Kidney epithelial cell (primary cell): Measurements from ENCODE around the gene AQP10. TPM values are rescaled to one million over a fixed set of nuclear protein-coding genes. Genes with fewer than 3 reads are reported as not detected.

Experiments
- DNase-seq: peaks from one replicate; pipeline ENCODE4 v3.0.0-alpha.2; 2010; ENCODE audit warnings: low read depth
- H3K27me3 ChIP-seq: 2 replicates; pipeline ENCODE4 v1.6.0; 2011; ENCODE audit warnings: low read length; ENCODE audit not compliant: control insufficient read depth, insufficient read depth
- H3K36me3 ChIP-seq: 2 replicates; pipeline ENCODE4 v1.5.1; 2011; ENCODE audit warnings: low read length; ENCODE audit not compliant: control insufficient read depth, insufficient read depth
- H3K4me3 ChIP-seq: 2 replicates; pipeline ENCODE4 v1.5.1; 2011; ENCODE audit warnings: low read depth, mild to moderate bottlenecking, control low read depth, low read length
- CTCF ChIP-seq: IDR thresholded peaks from 2 replicates; pipeline ENCODE4 v1.5.1; 2011; ENCODE audit warnings: mild to moderate bottlenecking, moderate library complexity, low read length, control low read depth, inconsistent platforms; ENCODE audit not compliant: insufficient read depth, poor library complexity, severe bottlenecking
- total RNA-seq: library from RNA; depleted of rRNA; stranded (reverse); fragments of >200 nt; gene quantifications from 2 replicates; pipeline ENCODE4 v1.2.3, GENCODE V29; 2015

AQP10 gene
- total RNA-seq, 1 donor from 2014 or later: not detected

DNA sequence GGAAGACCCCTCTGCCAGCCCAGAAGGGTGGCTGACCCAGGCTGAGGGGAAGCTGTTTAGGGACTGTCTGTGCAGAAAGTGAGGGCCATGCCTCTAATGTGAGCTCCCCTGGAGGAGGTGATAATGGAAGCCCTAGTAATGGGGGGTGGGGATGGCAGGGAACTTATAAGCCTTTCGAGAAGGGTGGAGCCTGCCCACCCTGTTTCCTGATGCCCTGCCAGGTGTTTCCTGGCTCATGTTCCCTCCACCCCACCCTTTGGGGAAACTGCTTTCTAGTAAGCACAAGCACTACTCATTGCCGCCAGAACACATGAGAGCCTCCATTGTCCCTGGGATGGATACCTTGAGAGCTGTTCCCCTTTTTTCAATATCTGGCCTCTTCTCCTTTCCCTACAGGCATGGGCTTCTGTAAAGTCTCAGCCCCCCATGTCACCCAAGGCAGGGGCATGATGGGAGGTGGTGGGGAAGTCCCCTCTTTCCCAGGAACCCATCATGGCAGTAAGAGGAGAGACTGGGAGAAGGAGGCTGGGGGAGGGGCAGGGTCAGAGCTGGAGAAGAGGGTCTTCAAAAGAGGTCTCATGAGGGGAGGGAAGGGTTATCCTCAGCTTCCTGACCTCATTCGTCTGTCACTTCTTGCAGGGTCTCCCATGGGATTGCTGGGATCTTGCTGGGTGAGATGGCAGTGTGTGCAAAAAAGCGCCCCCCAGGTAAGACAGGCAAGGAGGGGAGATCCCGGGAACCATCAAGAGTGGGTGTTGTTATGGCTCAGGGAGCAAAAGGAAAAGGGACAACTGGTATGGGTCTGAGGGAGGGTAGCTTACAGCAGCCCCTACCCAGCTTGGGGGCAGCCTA lies 6.8 kb downstream of the AQP10 start:
- Histone ChIP-seq H3K4me3 (peak overlapping the region; percentile 32), H3K36me3 (peaks cover 1% of the 10 kb centered on the region), H3K27me3 (peaks cover 10% of the 10 kb centered on the region)
- DNase-seq: no peak
- TF ChIP-seq CTCF: no peak

- no peak for TF ChIP-seq CTCF
- DNase-seq: no peak
Observed at GRCh38 chr1:154328318-154329151, 7.6 kb downstream of the AQP10 start.

GRCh38 chr1:154329152-154329521 lies 8.2 kb downstream of the AQP10 start:
- no peak for DNase-seq
- Histone ChIP-seq H3K27me3 (no peaks in the 10 kb centered on the region), H3K4me3 (no peak overlapping the region), H3K36me3 (peaks cover 1% of the 10 kb centered on the region)
- peak; percentile 25 for TF ChIP-seq CTCF

More at GRCh38 chr1:154328318-154329151, 7.6 kb downstream of the AQP10 start:
- H3K4me3 ChIP-seq: peak overlapping the region; percentile 32
- H3K36me3 ChIP-seq: peaks cover 1% of the 10 kb centered on the region
- peaks cover 1% of the 10 kb centered on the region for H3K27me3 ChIP-seq

DNA sequence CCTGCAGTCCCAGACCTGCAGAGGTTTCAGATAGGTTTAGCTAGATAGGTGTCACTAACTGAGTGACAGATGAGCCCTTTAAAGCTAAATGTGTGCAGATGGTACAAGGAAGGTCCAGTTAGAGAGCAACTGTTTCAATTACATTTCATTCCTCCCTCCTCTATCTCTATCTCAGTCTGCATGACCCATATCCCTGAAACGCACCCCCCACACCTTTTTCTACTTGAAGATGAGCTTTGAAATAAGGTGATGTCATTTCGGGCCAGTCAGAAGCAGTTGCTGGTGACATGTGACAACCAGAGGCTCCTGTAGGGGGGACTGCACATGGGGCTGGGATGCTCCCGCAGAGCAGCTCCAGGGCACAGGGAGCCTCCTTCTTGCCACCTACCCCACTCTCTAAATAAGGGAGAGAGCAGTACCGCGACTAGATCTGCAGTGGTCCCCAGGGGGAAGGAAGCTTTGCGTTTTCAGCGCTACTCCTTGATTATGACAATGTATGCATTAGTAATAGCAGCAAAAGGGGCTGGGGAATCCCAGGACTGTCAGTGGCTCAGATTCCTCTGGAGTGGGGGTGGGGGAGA lies 8.7 kb downstream of the AQP10 start:
- peaks cover 1% of the 10 kb centered on the region for H3K36me3 ChIP-seq
- TF ChIP-seq CTCF: no peak
- DNase-seq: no peak
- no peak overlapping the region for H3K4me3 ChIP-seq
- H3K27me3 ChIP-seq: no peaks in the 10 kb centered on the region

DNA sequence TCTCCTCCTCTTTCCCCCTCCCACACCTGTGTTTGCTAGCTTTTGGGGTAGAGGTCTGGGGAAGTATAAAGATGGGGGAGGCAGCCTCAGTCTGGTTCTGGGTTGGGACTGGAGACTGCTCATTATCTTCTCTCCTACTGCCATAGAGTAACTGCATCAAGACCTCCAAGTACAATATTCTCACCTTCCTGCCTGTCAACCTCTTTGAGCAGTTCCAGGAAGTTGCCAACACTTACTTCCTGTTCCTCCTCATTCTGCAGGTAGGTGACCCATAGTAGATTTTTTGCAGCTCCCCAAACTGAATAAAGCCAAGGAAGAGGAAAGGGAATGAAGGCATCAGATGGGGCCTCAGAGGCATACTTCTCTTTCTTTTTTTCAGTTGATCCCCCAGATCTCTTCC lies 9.8 kb downstream of the AQP10 start:
- no peak for TF ChIP-seq CTCF
- no peak for DNase-seq
- Histone ChIP-seq H3K4me3 (no peak overlapping the region), H3K36me3 (peaks cover 1% of the 10 kb centered on the region), H3K27me3 (no peaks in the 10 kb centered on the region)
